B cell (primary cell): Measurements from ENCODE around the gene LRRC74A. TPM values are rescaled to one million over a fixed set of nuclear protein-coding genes. Genes with fewer than 3 reads are reported as not detected.

Source experiments
- ATAC-seq: fragments of 200-7000 bp; cut with Tn5 transposase; one replicate; pipeline ENCODE4 v1.10.0; 2021; ENCODE audit warnings: low read depth, mild to moderate bottlenecking, moderate number of reproducible peaks, moderate library complexity
- CTCF ChIA-PET: fragments of 350-600 bp; sonication (Branson Sonifier 250); formaldehyde crosslinking; loops from one replicate; lab custom pipeline; 2021; ENCODE audit warnings: antibody characterized with exemption, inconsistent platforms; lab: Charles Lee
- POLR2A ChIA-PET: fragments of 350-600 bp; sonication (Branson Sonifier 250); formaldehyde crosslinking; loops from one replicate; lab custom pipeline; 2021; ENCODE audit warnings: antibody characterized with exemption; lab: Charles Lee
- DNase-seq: peaks from one replicate; pipeline ENCODE4 v3.0.0; 2013
- H2AFZ ChIP-seq: 2 replicates; pipeline ENCODE4 v1.6.1; 2012; ENCODE audit warnings: mild to moderate bottlenecking, low read depth, low read length; ENCODE audit not compliant: insufficient read depth, poor library complexity, severe bottlenecking
- H3K27ac ChIP-seq, 2 donors: 1 replicate in 1 of 2; 2 replicates in 1 of 2; pipeline ENCODE4 v1.5.1; 2012 to 2013; ENCODE audit warnings: low read length in 2 of 2, mild to moderate bottlenecking in 2 of 2, moderate library complexity in 1 of 2
- H3K27me3 ChIP-seq, 4 experiments: fragments of 200-600 bp in 1 of 4; sonication (generic) in 1 of 4; replicated peaks in 1 of 4; 1 replicate in 2 of 4; 2 replicates in 2 of 4; pipeline versions ENCODE4 v1.6.1 to v1.7.0; 2013 to 2016; ENCODE audit warnings: low read length in 3 of 4, mild to moderate bottlenecking in 2 of 4, mixed read lengths in 1 of 4, moderate library complexity in 1 of 4; ENCODE audit not compliant: insufficient read depth in 4 of 4, control insufficient read depth in 3 of 4; ENCODE audit errors: control extremely low read depth in 1 of 4
- H3K36me3 ChIP-seq, 2 experiments: replicated peaks in 1 of 2; 1 replicate in 1 of 2; 2 replicates in 1 of 2; pipeline versions ENCODE4 v1.6.1 to v1.7.1; 2013; ENCODE audit warnings: low read length in 1 of 2; ENCODE audit not compliant: insufficient read depth in 2 of 2, control insufficient read depth in 1 of 2; ENCODE audit errors: control extremely low read depth in 1 of 2, extremely low read depth in 1 of 2
- H3K4me1 ChIP-seq, 2 donors: fragments of 200-600 bp in 1 of 2; sonication (generic) in 1 of 2; 1 replicate in 1 of 2; 2 replicates in 1 of 2; pipeline versions ENCODE4 v1.5.1 to v1.6.1; 2013 to 2017; ENCODE audit warnings: low read length in 2 of 2; ENCODE audit not compliant: control insufficient read depth in 2 of 2, insufficient read depth in 2 of 2
- H3K4me2 ChIP-seq: replicated peaks from 2 replicates; pipeline ENCODE3; 2012; ENCODE audit warnings: mild to moderate bottlenecking, low read depth, low read length; ENCODE audit not compliant: poor library complexity, severe bottlenecking
- H3K4me3 ChIP-seq, 5 experiments: fragments of 200-600 bp in 1 of 5; sonication (generic) in 1 of 5; 1 replicate in 3 of 5; 2 replicates in 2 of 5; pipeline versions ENCODE4 v1.5.1 to v1.7.0; 2011 to 2016; ENCODE audit warnings: low read length in 4 of 5, mild to moderate bottlenecking in 4 of 5, low read depth in 2 of 5, control low read depth in 1 of 5, moderate library complexity in 1 of 5; ENCODE audit not compliant: insufficient read depth in 1 of 5; ENCODE audit errors: control extremely low read depth in 1 of 5, extremely low read depth in 1 of 5
- H3K79me2 ChIP-seq: fragments of 200-600 bp; sonication (generic); one replicate; pipeline ENCODE4 v1.6.0; 2016; ENCODE audit warnings: low read length; ENCODE audit not compliant: control insufficient read depth, insufficient read depth
- H3K9ac ChIP-seq: fragments of 200-600 bp; sonication (generic); 2 replicates; pipeline ENCODE4 v1.6.1; 2017; ENCODE audit warnings: mild to moderate bottlenecking, low read length, moderate library complexity
- H3K9me3 ChIP-seq, 3 donors: one replicate each; pipeline versions ENCODE4 v1.6.1 to v1.7.1; 2013; ENCODE audit warnings: low read length in 2 of 3; ENCODE audit not compliant: control insufficient read depth in 2 of 3, insufficient read depth in 1 of 3; ENCODE audit errors: control extremely low read depth in 1 of 3
- H4K20me1 ChIP-seq: 2 replicates; pipeline ENCODE4 v1.6.0; 2012; ENCODE audit warnings: mild to moderate bottlenecking, low read length; ENCODE audit not compliant: insufficient read depth, control insufficient read depth, poor library complexity, severe bottlenecking
- H3K27ac Mint-ChIP-seq: one replicate; pipeline ENCODE4 v1.8.0; 2021; ENCODE audit warnings: mixed read lengths
- H3K27me3 Mint-ChIP-seq: one replicate; pipeline ENCODE4 v1.8.0; 2021; ENCODE audit warnings: mixed read lengths
- H3K4me1 Mint-ChIP-seq: one replicate; pipeline ENCODE4 v1.8.0; 2021; ENCODE audit warnings: mixed read lengths
- H3K4me3 Mint-ChIP-seq: one replicate; pipeline ENCODE4 v1.8.0; 2021; ENCODE audit warnings: mixed read lengths
- H3K9me3 Mint-ChIP-seq: one replicate; pipeline ENCODE4 v1.8.0; 2022; ENCODE audit warnings: mixed read lengths; ENCODE audit not compliant: insufficient read depth
- EZH2 ChIP-seq: IDR thresholded peaks from 2 replicates; pipeline ENCODE4 v1.6.1; 2012; ENCODE audit warnings: borderline replicate concordance, low read depth, mild to moderate bottlenecking, moderate library complexity, low read length; ENCODE audit not compliant: insufficient read depth, poor library complexity, severe bottlenecking
- WGBS: methylation state at CpG from one replicate; pipeline ENCODE4 v1.1.5; 2013; ENCODE audit warnings: missing lambda C conversion rate; ENCODE audit not compliant: insufficient coverage; 5-methylcytosine and 5-hydroxymethylcytosine counted together
- intact Hi-C: fragments of 100-400 bp; cut with micrococcal nuclease; formaldehyde crosslinking; loops from one replicate; pipeline ENCODE4 v1.10.0; 2022
- polyA plus RNA-seq: library from polyadenylated mRNA; depleted of rRNA; stranded (reverse); fragments of >200 nt; gene quantifications from 2 replicates; pipeline ENCODE4 v1.2.3, GENCODE V29; 2012
- total RNA-seq, 2 donors: library from RNA; stranded (reverse); fragments of 120-200 nt in 1 of 2; gene quantifications; 1 replicate in 1 of 2; 2 replicates in 1 of 2; pipeline versions ENCODE4 v1.2.3 to v1.2.4, GENCODE V29; 2013 to 2022
- TF ChIP-seq, protein P1 (sequence below): fragments of 200-600 bp; IDR thresholded peaks from one replicate; pipeline ENCODE4 v1.8.0; 2022; ENCODE audit warnings: antibody characterized with exemption, mild to moderate bottlenecking

The LRRC74A gene
- total and polyA plus RNA-seq, 2 donors (not counting 1 experiment from before 2014, with no cell fraction given): not detected

- Histone ChIP-seq H3K79me2 (no peaks in the 10 kb centered on the region), H4K20me1 (no peaks in the 10 kb centered on the region), H3K9ac (no peak overlapping the region), H2AFZ (no peak overlapping the region), H3K36me3 (no peaks in the 10 kb centered on the region), H3K4me2 (no peak overlapping the region), H3K27me3 (peaks cover 0 to 4% (median 1%) of the 10 kb centered on the region in 4 experiments), H3K9me3 (no peaks in the 10 kb centered on the region), H3K4me1 (peaks cover 7 to 10% of the 10 kb centered on the region in 2 donors), H3K27ac (no peak overlapping the region), H3K4me3 (no peak overlapping the region)
- Mint-ChIP-seq H3K4me1 (peaks cover 6% of the 10 kb centered on the region), H3K27ac (no peak overlapping the region), H3K4me3 (no peak overlapping the region), H3K9me3 (no peaks in the 10 kb centered on the region), H3K27me3 (peaks cover 14% of the 10 kb centered on the region)
- ATAC-seq (no peak), DNase-seq (no peak)
- POLR2A ChIA-PET: no interaction called here
- CTCF ChIA-PET: interaction anchor here (1.7 to 2.2 kb wide), 2 partner anchors 8 to 186 kb away, joined by 6 to 8 read pairs; no protein-coding TSS in a partner anchor
- 91% methylated on average over 6 of the region's 6 CpGs for WGBS
- no peak for TF ChIP-seq EZH2
- TF ChIP-seq, protein P1, sequence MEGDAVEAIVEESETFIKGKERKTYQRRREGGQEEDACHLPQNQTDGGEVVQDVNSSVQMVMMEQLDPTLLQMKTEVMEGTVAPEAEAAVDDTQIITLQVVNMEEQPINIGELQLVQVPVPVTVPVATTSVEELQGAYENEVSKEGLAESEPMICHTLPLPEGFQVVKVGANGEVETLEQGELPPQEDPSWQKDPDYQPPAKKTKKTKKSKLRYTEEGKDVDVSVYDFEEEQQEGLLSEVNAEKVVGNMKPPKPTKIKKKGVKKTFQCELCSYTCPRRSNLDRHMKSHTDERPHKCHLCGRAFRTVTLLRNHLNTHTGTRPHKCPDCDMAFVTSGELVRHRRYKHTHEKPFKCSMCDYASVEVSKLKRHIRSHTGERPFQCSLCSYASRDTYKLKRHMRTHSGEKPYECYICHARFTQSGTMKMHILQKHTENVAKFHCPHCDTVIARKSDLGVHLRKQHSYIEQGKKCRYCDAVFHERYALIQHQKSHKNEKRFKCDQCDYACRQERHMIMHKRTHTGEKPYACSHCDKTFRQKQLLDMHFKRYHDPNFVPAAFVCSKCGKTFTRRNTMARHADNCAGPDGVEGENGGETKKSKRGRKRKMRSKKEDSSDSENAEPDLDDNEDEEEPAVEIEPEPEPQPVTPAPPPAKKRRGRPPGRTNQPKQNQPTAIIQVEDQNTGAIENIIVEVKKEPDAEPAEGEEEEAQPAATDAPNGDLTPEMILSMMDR: no peak
- intact Hi-C loops: no loop called here
Measured at GRCh38 chr14:76884394-76884793, 58.2 kb downstream of the LRRC74A start.

- no peaks in the 10 kb centered on the region for H4K20me1 ChIP-seq
- no peak overlapping the region for H3K4me2 ChIP-seq
- ATAC-seq (no peak), DNase-seq (no peak)
- H3K79me2 ChIP-seq: no peaks in the 10 kb centered on the region
- H3K9me3 ChIP-seq: no peaks in the 10 kb centered on the region
- Mint-ChIP-seq H3K27me3 (peaks cover 14% of the 10 kb centered on the region), H3K27ac (no peak overlapping the region), H3K4me1 (peaks cover 6% of the 10 kb centered on the region), H3K9me3 (no peaks in the 10 kb centered on the region), H3K4me3 (no peak overlapping the region)
- peaks cover 0 to 4% (median 1%) of the 10 kb centered on the region in 4 experiments for H3K27me3 ChIP-seq
- no peaks in the 10 kb centered on the region for H3K36me3 ChIP-seq
- H2AFZ ChIP-seq: no peak overlapping the region
- CTCF ChIA-PET: interaction anchor here (0.5 to 2.5 kb wide), 3 partner anchors 9 to 26 kb away, joined by 3 to 10 read pairs (median 8); no protein-coding TSS in a partner anchor
- H3K4me1 ChIP-seq: peaks cover 7 to 10% of the 10 kb centered on the region in 2 donors
- WGBS: 88% methylated on average over 14 of the region's 14 CpGs
- H3K9ac ChIP-seq: no peak overlapping the region
- H3K4me3 ChIP-seq: no peak overlapping the region
- no peak for TF ChIP-seq EZH2
- TF ChIP-seq, protein P1: no peak
- intact Hi-C loops: no loop called here
- POLR2A ChIA-PET: no interaction called here
- no peak overlapping the region for H3K27ac ChIP-seq
Measured at GRCh38 chr14:76884853-76885276, 58.7 kb downstream of the LRRC74A start.
